Astrocyte (in vitro differentiated cells and primary cell): ENCODE results near the gene RTN4.

ENCODE experiments used
- CTCF ChIP-seq: IDR thresholded peaks from 2 replicates; pipeline ENCODE4 v1.5.1; 2011; ENCODE audit warnings: low read depth, mild to moderate bottlenecking, inconsistent platforms, low read length, moderate library complexity; ENCODE audit not compliant: insufficient read depth
- EZH2 ChIP-seq: IDR thresholded peaks from 2 replicates; pipeline ENCODE4 v1.6.1; 2012; ENCODE audit warnings: mild to moderate bottlenecking, low read length, inconsistent platforms; ENCODE audit not compliant: insufficient read depth

DNA sequence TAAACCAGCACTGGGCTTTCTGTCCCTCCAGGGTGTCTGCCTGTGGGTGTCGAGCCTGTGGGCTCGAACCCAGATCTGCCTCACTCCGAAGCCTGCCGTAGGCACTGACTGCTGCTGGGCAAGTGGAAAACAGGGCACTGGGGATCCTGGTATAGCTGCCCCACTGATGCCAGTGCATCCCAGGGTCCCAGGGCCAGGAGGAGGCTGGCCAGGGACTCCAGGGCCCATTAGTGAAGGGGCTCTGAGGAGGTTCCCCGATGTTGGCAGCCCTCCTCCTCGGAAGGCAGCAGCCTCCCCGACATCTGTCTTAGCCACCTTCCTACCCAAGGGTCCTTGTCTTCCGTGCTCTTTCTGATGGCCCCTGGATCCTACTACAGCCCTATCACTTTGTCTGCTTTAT lies 96.1 kb downstream of the RTN4 start:
- TF ChIP-seq CTCF = no peak
- TF ChIP-seq EZH2 = no peak
